Stimulated activated CD4-positive, alpha-beta T cell treated with anti-CD3 and anti-CD28 coated beads, TNF-alpha, amount 100 ng/mL, for 48 hours (primary cell): Measurements from ENCODE around the gene KRT13.

ENCODE experiments used
- DNase-seq, 3 donors: peaks; one replicate each; pipeline ENCODE4 v3.0.0-alpha.2; 2020; ENCODE audit warnings: low read depth in 3 of 3

KRT13 gene

GRCh38 chr17:41519501-41520224 lies 14.3 kb upstream of the KRT13 start:
- DNase-seq: no peak

- DNase-seq: no peak
Observed at GRCh38 chr17:41518789-41519449, 13.5 kb upstream of the KRT13 start, which contains the start of gene KRT15. Gene KRT15 (minus strand): TSS chr17:41518890. CDS start chr17:41518827, 63 bp downstream.

GRCh38 chr17:41518031-41518430 lies 12.6 kb upstream of the KRT13 start:
- no peak for DNase-seq

- DNase-seq: no peak
Observed at GRCh38 chr17:41516830-41517283, 11.4 kb upstream of the KRT13 start.

- DNase-seq: no peak
Observed at GRCh38 chr17:41516147-41516829, 10.9 kb upstream of the KRT13 start.

GRCh38 chr17:41513168-41513547 lies 7.7 kb upstream of the KRT13 start:
- no peak for DNase-seq

GRCh38 chr17:41512546-41513167 lies 7.2 kb upstream of the KRT13 start:
- DNase-seq: no peak

GRCh38 chr17:41511716-41512115 lies 6.3 kb upstream of the KRT13 start:
- no peak for DNase-seq

- DNase-seq: no peak
Observed at GRCh38 chr17:41511116-41511515, 5.7 kb upstream of the KRT13 start.

GRCh38 chr17:41510251-41511065 lies 5.0 kb upstream of the KRT13 start:
- no peak for DNase-seq

GRCh38 chr17:41507315-41507880 lies 2.0 kb upstream of the KRT13 start:
- DNase-seq: no peak

- DNase-seq: no peak
Observed at GRCh38 chr17:41505809-41506767, 676 bp upstream of the KRT13 start.

- no peak for DNase-seq
Observed at GRCh38 chr17:41504246-41504977, 1.0 kb downstream of the KRT13 start.

GRCh38 chr17:41503202-41503601 lies 2.2 kb downstream of the KRT13 start:
- no peak for DNase-seq

GRCh38 chr17:41500131-41500911 lies 5.1 kb downstream of the KRT13 start:
- DNase-seq: no peak

- DNase-seq: no peak
Observed at GRCh38 chr17:41499714-41500113, 5.7 kb downstream of the KRT13 start.

- no peak for DNase-seq
Observed at GRCh38 chr17:41498276-41498675, 7.1 kb downstream of the KRT13 start.

GRCh38 chr17:41496803-41497484 lies 8.5 kb downstream of the KRT13 start:
- peak; percentile 41 to 78 (median 70) for DNase-seq
